H1 (cell line): ENCODE data around the gene BCO2.

Experiments used
- CHD2 ChIP-seq: IDR thresholded peaks from 2 replicates; pipeline ENCODE4 v1.6.1; 2012; ENCODE audit warnings: low read length, improper control_type of control experiment
- TF ChIP-seq, protein P1 (sequence below), 3 experiments: IDR thresholded peaks; 1 replicate in 2 of 3; 2 replicates in 1 of 3; pipeline versions ENCODE4 v1.5.1 to v1.6.1; 2011; ENCODE audit warnings: low read length in 3 of 3, mild to moderate bottlenecking in 3 of 3, inconsistent platforms in 2 of 3, low read depth in 1 of 3, moderate library complexity in 1 of 3; ENCODE audit not compliant: insufficient read depth in 1 of 3; ENCODE audit errors: control extremely low read depth in 1 of 3

DNA sequence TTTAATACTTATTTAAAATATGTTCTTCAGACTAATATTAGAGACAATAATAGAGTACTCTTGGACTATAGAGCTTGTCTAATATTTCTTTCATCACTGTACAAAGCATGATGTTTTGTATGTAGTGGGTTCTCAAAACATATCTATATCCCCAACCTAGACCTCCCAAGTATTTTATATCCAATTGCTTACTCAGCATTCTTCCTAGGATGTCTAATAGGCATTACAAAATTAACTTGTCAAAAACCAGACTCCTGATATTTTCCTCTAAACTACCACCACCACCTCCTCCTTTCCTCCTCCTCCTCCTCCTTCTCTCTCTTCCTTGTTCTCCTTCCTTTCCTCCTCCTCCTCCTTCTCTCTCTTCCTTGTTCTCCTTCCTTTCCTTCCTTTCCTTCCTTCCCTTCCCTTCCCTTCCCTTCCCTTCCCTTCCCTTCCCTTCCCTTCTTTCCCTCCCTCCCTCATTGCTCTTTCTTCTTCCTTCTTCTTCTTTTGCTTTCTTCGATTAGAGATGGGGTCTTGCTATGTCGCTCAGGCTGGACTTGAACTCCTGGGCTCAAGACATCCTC lies 21.3 kb downstream of the BCO2 start:
- TF ChIP-seq CHD2: no peak
- TF ChIP-seq, protein P1, sequence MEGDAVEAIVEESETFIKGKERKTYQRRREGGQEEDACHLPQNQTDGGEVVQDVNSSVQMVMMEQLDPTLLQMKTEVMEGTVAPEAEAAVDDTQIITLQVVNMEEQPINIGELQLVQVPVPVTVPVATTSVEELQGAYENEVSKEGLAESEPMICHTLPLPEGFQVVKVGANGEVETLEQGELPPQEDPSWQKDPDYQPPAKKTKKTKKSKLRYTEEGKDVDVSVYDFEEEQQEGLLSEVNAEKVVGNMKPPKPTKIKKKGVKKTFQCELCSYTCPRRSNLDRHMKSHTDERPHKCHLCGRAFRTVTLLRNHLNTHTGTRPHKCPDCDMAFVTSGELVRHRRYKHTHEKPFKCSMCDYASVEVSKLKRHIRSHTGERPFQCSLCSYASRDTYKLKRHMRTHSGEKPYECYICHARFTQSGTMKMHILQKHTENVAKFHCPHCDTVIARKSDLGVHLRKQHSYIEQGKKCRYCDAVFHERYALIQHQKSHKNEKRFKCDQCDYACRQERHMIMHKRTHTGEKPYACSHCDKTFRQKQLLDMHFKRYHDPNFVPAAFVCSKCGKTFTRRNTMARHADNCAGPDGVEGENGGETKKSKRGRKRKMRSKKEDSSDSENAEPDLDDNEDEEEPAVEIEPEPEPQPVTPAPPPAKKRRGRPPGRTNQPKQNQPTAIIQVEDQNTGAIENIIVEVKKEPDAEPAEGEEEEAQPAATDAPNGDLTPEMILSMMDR (IDR thresholded peaks at IDR 0.05; ENCODE audit: control extremely low read depth in 1 of 3, insufficient read depth in 1 of 3, low read depth in 1 of 3, low read length in 3 of 3): no peak
